Body of pancreas (tissue), 4 donors: ENCODE measurements around the gene CYSLTR2. TPM values are rescaled to one million over a fixed set of nuclear protein-coding genes. Genes with fewer than 3 reads are reported as not detected.

Experiments used
- ATAC-seq: fragments of 150-250 bp; one replicate; pipeline ENCODE4 v1.9.1; 2016
- DNase-seq, 4 donors: peaks; one replicate each; pipeline ENCODE4 v3.0.0-alpha.2; 2019
- H3K27ac ChIP-seq, 4 donors: fragments of 200-600 bp; sonication (generic); 1 replicate in 3 of 4; 2 replicates in 1 of 4; pipeline versions ENCODE4 v1.5.1 to v1.6.1; 2016 to 2019; ENCODE audit warnings: mild to moderate bottlenecking in 1 of 4, mixed read lengths in 1 of 4, moderate library complexity in 1 of 4
- H3K27me3 ChIP-seq, 2 donors: fragments of 200-600 bp; sonication (generic); one replicate each; pipeline ENCODE4 v1.6.0; 2016; ENCODE audit warnings: mild to moderate bottlenecking in 1 of 2
- H3K36me3 ChIP-seq, 2 donors: fragments of 200-600 bp; sonication (generic); replicated peaks in 1 of 2; 2 replicates each; pipeline ENCODE4 v1.5.1; 2016; ENCODE audit warnings: low read depth in 2 of 2; ENCODE audit not compliant: insufficient read depth in 1 of 2
- H3K4me1 ChIP-seq: fragments of 200-600 bp; sonication (generic); one replicate; pipeline ENCODE4 v1.6.0; 2016
- H3K4me3 ChIP-seq, 2 donors: fragments of 200-600 bp; sonication (generic); 1 replicate in 1 of 2; 2 replicates in 1 of 2; pipeline ENCODE4 v1.5.1; 2016 to 2019
- H3K9me3 ChIP-seq, 3 donors: fragments of 200-600 bp; sonication (generic); 1 replicate in 2 of 3; 2 replicates in 1 of 3; pipeline ENCODE4 v1.5.1; 2016
- CTCF ChIP-seq, 7 experiments: fragments of 450-650 bp in 4 of 7; fragments of 200-600 bp in 3 of 7; sonication (generic) in 3 of 7; IDR thresholded peaks; one replicate each; pipeline ENCODE4 v1.5.1; 2016 to 2019; ENCODE audit warnings: antibody characterized with exemption in 7 of 7
- POLR2A ChIP-seq, 3 donors: fragments of 450-650 bp; IDR thresholded peaks; one replicate each; pipeline ENCODE4 v1.6.1; 2016; ENCODE audit warnings: antibody characterized with exemption in 3 of 3, mild to moderate bottlenecking in 2 of 3
- WGBS, 2 donors: methylation state at CpG; one replicate each; pipeline ENCODE4 v1.1.5; 2017; 5-methylcytosine and 5-hydroxymethylcytosine counted together
- intact Hi-C: fragments of 100-400 bp; cut with DNase I; formaldehyde crosslinking; loops from one replicate; pipeline ENCODE4 v1.15.1; 2023
- total RNA-seq, 2 donors: library from RNA; depleted of rRNA; stranded (reverse); fragments of >200 nt; gene quantifications; one replicate each; pipeline ENCODE4 v1.1.0, GENCODE V29; 2016

The CYSLTR2 gene
- under 1 TPM in 1 of 2 donors, not detected in 1; 0.52 TPM for total RNA-seq

GRCh38 chr13:48653472-48653939 lies at the start of gene CYSLTR2:
Gene CYSLTR2, plus strand, starts transcription at chr13:48653929. Its CDS starts 52,889 bp downstream, at chr13:48706818.
- Histone ChIP-seq H3K27ac (peak within 1 kb of the TSS in 1 of 4 donors; percentile 52), H3K9me3 (no peaks in the 10 kb centered on the region), H3K36me3 (no peaks in the 10 kb centered on the region), H3K4me3 (no peak within 1 kb of the TSS), H3K27me3 (no peaks in the 10 kb centered on the region), H3K4me1 (peaks cover 9% of the 10 kb centered on the region)
- TF ChIP-seq CTCF (IDR thresholded peaks at IDR 0.05), result no peak
- TF ChIP-seq POLR2A (IDR thresholded peaks at IDR 0.05), result no peak
- intact Hi-C loops, result no loop called here
- ATAC-seq (no peak), DNase-seq (no peak)
- WGBS, 2 donors, result 32 to 33% methylated on average over 1 of the region's 1 CpG

GRCh38 chr13:48615049-48615448 lies 38.7 kb upstream of the CYSLTR2 start:
- no peak overlapping the region for H3K4me3 ChIP-seq
- no peak for DNase-seq
- no peak overlapping the region for H3K27ac ChIP-seq
- H3K9me3 ChIP-seq, result peaks cover 0 to 6% (median 0%) of the 10 kb centered on the region in 3 donors
- no peak for ATAC-seq
- H3K4me1 ChIP-seq, result peaks cover 11% of the 10 kb centered on the region
- H3K36me3 ChIP-seq, result no peaks in the 10 kb centered on the region
- intact Hi-C loops, result no loop called here
- TF ChIP-seq POLR2A (IDR thresholded peaks at IDR 0.05), result no peak
- TF ChIP-seq CTCF (IDR thresholded peaks at IDR 0.05), result no peak
- WGBS, 2 donors, result 70 to 84% methylated on average over 2 of the region's 2 CpGs
- no peaks in the 10 kb centered on the region for H3K27me3 ChIP-seq

GRCh38 chr13:48618937-48619336 lies 34.8 kb upstream of the CYSLTR2 start:
- peaks cover 15% of the 10 kb centered on the region for H3K4me1 ChIP-seq
- ATAC-seq, result no peak
- H3K27ac ChIP-seq, result no peak overlapping the region
- 96 to 97% methylated on average over 3 of the region's 3 CpGs for WGBS, 2 donors
- H3K27me3 ChIP-seq, result no peaks in the 10 kb centered on the region
- H3K9me3 ChIP-seq, result peaks cover 0 to 6% (median 0%) of the 10 kb centered on the region in 3 donors
- no peak for DNase-seq
- intact Hi-C loops, result no loop called here
- no peak for TF ChIP-seq POLR2A (IDR thresholded peaks at IDR 0.05)
- no peaks in the 10 kb centered on the region for H3K36me3 ChIP-seq
- H3K4me3 ChIP-seq, result no peak overlapping the region

GRCh38 chr13:48621056-48621455 lies 32.7 kb upstream of the CYSLTR2 start:
- WGBS, 2 donors, result 63 to 67% methylated on average over 3 of the region's 3 CpGs

GRCh38 chr13:48624016-48624415 lies 29.7 kb upstream of the CYSLTR2 start:
- intact Hi-C loops, result no loop called here
- ATAC-seq, result no peak
- Histone ChIP-seq H3K4me3 (no peak overlapping the region), H3K27ac (no peak overlapping the region), H3K4me1 (peaks cover 51% of the 10 kb centered on the region), H3K36me3 (no peaks in the 10 kb centered on the region), H3K27me3 (no peaks in the 10 kb centered on the region), H3K9me3 (peaks cover 0 to 4% (median 0%) of the 10 kb centered on the region in 3 donors)
- 95 to 97% methylated on average over 4 of the region's 4 CpGs for WGBS, 2 donors
- no peak for DNase-seq
- TF ChIP-seq CTCF (IDR thresholded peaks at IDR 0.05) (no peak), POLR2A (IDR thresholded peaks at IDR 0.05) (no peak)

More at GRCh38 chr13:48621056-48621455, 32.7 kb upstream of the CYSLTR2 start:
- Histone ChIP-seq H3K4me1 (peaks cover 24% of the 10 kb centered on the region), H3K27ac (no peak overlapping the region), H3K9me3 (peaks cover 0 to 6% (median 0%) of the 10 kb centered on the region in 3 donors), H3K36me3 (no peaks in the 10 kb centered on the region), H3K27me3 (no peaks in the 10 kb centered on the region), H3K4me3 (no peak overlapping the region)
- ATAC-seq, result no peak
- intact Hi-C loops, result no loop called here
- DNase-seq, result no peak
- TF ChIP-seq CTCF (IDR thresholded peaks at IDR 0.05) (no peak), POLR2A (IDR thresholded peaks at IDR 0.05) (no peak)
